ENCODE data around the gene SWT1. TPM values are rescaled to one million over a fixed set of nuclear protein-coding genes. Genes with fewer than 3 reads are reported as not detected.

Gene SWT1
- total and polyA plus RNA-seq, 12 donors = 1.4 to 7.9 (median 6.0) TPM

DNA sequence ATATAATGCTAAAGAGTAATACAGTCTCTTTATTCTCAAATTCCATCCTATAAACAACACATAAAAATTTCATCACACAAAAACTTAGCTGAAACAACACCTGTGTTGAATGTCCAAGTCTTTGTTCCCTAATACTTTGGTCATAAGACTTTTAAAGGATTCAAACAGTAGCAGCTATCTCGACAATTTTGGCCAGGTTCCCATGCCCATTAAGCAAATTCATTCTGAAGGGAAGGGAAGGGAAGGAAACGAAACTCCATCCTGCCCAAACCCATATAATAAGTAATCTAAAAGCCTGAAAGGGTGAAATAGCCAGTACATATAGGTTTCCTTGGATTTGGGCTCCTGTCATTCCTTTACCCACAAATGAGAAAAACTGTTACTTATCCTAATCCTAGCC, 152.6 kb downstream of the SWT1 start:
- intact Hi-C loops (cut with DNase I) = no loop called here
- Histone ChIP-seq H3K4me3 (no peak overlapping the region), H3K27me3 (no peaks in the 10 kb centered on the region), H3K9me3 (no peaks in the 10 kb centered on the region), H3K27ac (peak overlapping the region in 3 of 10 donors; percentile 3 to 49 (median 6)), H3K36me3 (peaks cover 0 to 75% (median 56%) of the 10 kb centered on the region in 9 donors), H3K4me1 (peaks cover 6 to 61% (median 53%) of the 10 kb centered on the region in 9 donors)
- ATAC-seq (peak in 3 of 8 donors; percentile 25 to 48 (median 32)), DNase-seq (peak in 1 of 2 donors; percentile 50)
- TF ChIP-seq CTCF (IDR thresholded peaks at IDR 0.05) = no peak
- WGBS, 2 donors = 11 to 16% methylated on average over 2 of the region's 2 CpGs

GRCh38 chr1:185311589-185312225, 154.7 kb downstream of the SWT1 start:
- peaks cover 0 to 54% (median 35%) of the 10 kb centered on the region in 9 donors for H3K36me3 ChIP-seq
- H3K27ac ChIP-seq = peak overlapping the region in 2 of 10 donors; percentile 5 to 28
- peak overlapping the region in 3 of 10 donors; percentile 0 to 99 (median 99) for H3K4me3 ChIP-seq
- intact Hi-C loops (cut with DNase I) = loop anchor here in 7 of 10 donors (5.0 to 10.0 kb wide), 5 partner anchors 157 to 363 kb away; partner anchors contain the start of genes SWT1 (in 2 of the 7) and TRMT1L (in 2 of the 7)
- H3K9me3 ChIP-seq = no peaks in the 10 kb centered on the region
- DNase-seq (no peak), ATAC-seq (no peak)
- peaks cover 6 to 74% (median 64%) of the 10 kb centered on the region in 9 donors for H3K4me1 ChIP-seq
- H3K27me3 ChIP-seq = no peaks in the 10 kb centered on the region
- TF ChIP-seq CTCF (IDR thresholded peaks at IDR 0.05) = no peak

- intact Hi-C loops (cut with DNase I) = loop anchor here in 7 of 10 donors (5.0 to 10.0 kb wide), 5 partner anchors 158 to 362 kb away; partner anchors contain the start of genes SWT1 (in 2 of the 7) and TRMT1L (in 2 of the 7)
- no peak for TF ChIP-seq CTCF (IDR thresholded peaks at IDR 0.05)
- Histone ChIP-seq H3K27me3 (no peaks in the 10 kb centered on the region), H3K4me1 (peaks cover 6 to 75% (median 66%) of the 10 kb centered on the region in 9 donors), H3K36me3 (peaks cover 0 to 45% (median 28%) of the 10 kb centered on the region in 9 donors), H3K27ac (peak overlapping the region in 3 of 10 donors; percentile 0 to 97 (median 42)), H3K9me3 (no peaks in the 10 kb centered on the region), H3K4me3 (peak overlapping the region in 5 of 10 donors; percentile 89 to 99 (median 98))
- ATAC-seq (no peak), DNase-seq (no peak)
- 62 to 65% methylated on average over 4 of the region's 4 CpGs for whole genome bisulfite sequencing, 2 donors
These were observed 155.6 kb downstream of the SWT1 start for GRCh38 chr1:185312361-185313138.

DNA sequence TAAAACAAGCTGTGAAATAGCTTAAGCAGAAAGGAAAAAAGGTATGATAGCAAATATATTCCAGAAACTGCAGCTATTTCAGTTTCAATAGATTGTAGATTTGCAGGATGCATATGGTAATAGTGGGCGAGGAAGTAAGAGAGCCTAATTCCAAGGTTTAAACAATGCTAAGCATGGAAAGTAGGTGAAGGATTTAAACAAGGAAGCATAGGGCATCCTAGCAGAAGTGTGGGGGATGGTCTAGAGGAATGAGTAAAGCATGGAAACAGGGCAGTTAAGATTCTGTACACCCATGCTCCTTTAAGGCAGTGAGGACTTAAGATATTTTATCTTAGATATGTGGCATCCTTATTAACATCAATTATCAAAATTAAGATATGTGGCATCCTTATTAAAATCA, 157.4 kb downstream of the SWT1 start:
- no peak for TF ChIP-seq CTCF (IDR thresholded peaks at IDR 0.05)
- Histone ChIP-seq H3K4me1 (peaks cover 4 to 77% (median 69%) of the 10 kb centered on the region in 9 donors), H3K9me3 (no peaks in the 10 kb centered on the region), H3K4me3 (peak overlapping the region in 8 of 10 donors; percentile 85 to 99 (median 94)), H3K27me3 (no peaks in the 10 kb centered on the region), H3K36me3 (peaks cover 0 to 27% (median 10%) of the 10 kb centered on the region in 9 donors), H3K27ac (peak overlapping the region in 6 of 10 donors; percentile 42 to 99 (median 98))
- intact Hi-C loops (cut with DNase I) = loop anchor here in 7 of 10 donors (5.0 to 10.0 kb wide), 5 partner anchors 160 to 360 kb away; partner anchors contain the start of genes SWT1 (in 2 of the 7) and TRMT1L (in 2 of the 7)
- DNase-seq = no peak
- 24 to 29% methylated on average over 1 of the region's 1 CpG for WGBS, 2 donors
- no peak for ATAC-seq
